CD4-positive, alpha-beta memory T cell (primary cell): Measurements from ENCODE around the gene MAPK9. TPM values are rescaled to one million over a fixed set of nuclear protein-coding genes. Genes with fewer than 3 reads are reported as not detected.
"Not testable (repeated sequence)": the region's sequence is repeated elsewhere in the genome, so short reads cannot be mapped to it uniquely, and the experiment has no call there.

Experiments used
- CTCF ChIA-PET: fragments of 350-600 bp; sonication (Branson Sonifier 250); formaldehyde crosslinking; loops from one replicate; lab custom pipeline; 2021; ENCODE audit warnings: inconsistent platforms; ENCODE audit not compliant: partially characterized antibody; lab: Charles Lee
- POLR2A ChIA-PET: fragments of 350-600 bp; sonication (Branson Sonifier 250); formaldehyde crosslinking; loops from one replicate; lab custom pipeline; 2021; ENCODE audit not compliant: partially characterized antibody; lab: Charles Lee
- DNase-seq, 5 donors: peaks; one replicate each; pipeline versions ENCODE4 v3.0.0 to v3.0.0-alpha.2; 2020 to 2022; ENCODE audit warnings: mixed read lengths in 1 of 5
- H3K27ac ChIP-seq: one replicate; pipeline ENCODE4 v1.7.0; 2013; ENCODE audit warnings: low read depth, low read length
- H3K27me3 ChIP-seq: 2 replicates; pipeline ENCODE4 v1.7.0; 2013; ENCODE audit warnings: mild to moderate bottlenecking, low read length, moderate library complexity; ENCODE audit not compliant: insufficient read depth
- H3K36me3 ChIP-seq: 2 replicates; pipeline ENCODE4 v1.7.0; 2013; ENCODE audit warnings: mild to moderate bottlenecking, low read length, moderate library complexity; ENCODE audit not compliant: insufficient read depth
- H3K4me1 ChIP-seq: 2 replicates; pipeline ENCODE4 v1.7.0; 2013; ENCODE audit warnings: mild to moderate bottlenecking, low read length, moderate library complexity; ENCODE audit not compliant: insufficient read depth
- H3K4me3 ChIP-seq, 2 donors: one replicate each; pipeline ENCODE4 v1.7.0; 2013; ENCODE audit warnings: low read length in 2 of 2, mild to moderate bottlenecking in 1 of 2
- H3K9me3 ChIP-seq, 2 donors: one replicate each; pipeline ENCODE4 v1.7.0; 2013; ENCODE audit warnings: low read length in 2 of 2, control low read depth in 1 of 2; ENCODE audit not compliant: control insufficient read depth in 1 of 2
- H3K27ac Mint-ChIP-seq, 7 donors: one replicate each; pipeline ENCODE4 v1.8.0; 2020 to 2021; ENCODE audit warnings: mixed read lengths in 7 of 7, mild to moderate bottlenecking in 6 of 7, inconsistent platforms in 3 of 7, moderate library complexity in 3 of 7
- H3K27me3 Mint-ChIP-seq, 2 donors: one replicate each; pipeline ENCODE4 v1.8.0; 2020 to 2021; ENCODE audit warnings: mixed read lengths in 2 of 2
- H3K36me3 Mint-ChIP-seq, 2 donors: one replicate each; pipeline ENCODE4 v1.8.0; 2020 to 2021; ENCODE audit warnings: mixed read lengths in 2 of 2, inconsistent platforms in 1 of 2, mild to moderate bottlenecking in 1 of 2
- H3K4me1 Mint-ChIP-seq, 4 donors: one replicate each; pipeline ENCODE4 v1.8.0; 2020 to 2021; ENCODE audit warnings: mixed read lengths in 4 of 4, mild to moderate bottlenecking in 1 of 4
- H3K4me3 Mint-ChIP-seq, 8 donors: one replicate each; pipeline ENCODE4 v1.8.0; 2020 to 2021; ENCODE audit warnings: mixed read lengths in 8 of 8, mild to moderate bottlenecking in 7 of 8, moderate library complexity in 6 of 8, inconsistent platforms in 3 of 8
- H3K9me3 Mint-ChIP-seq, 8 donors: one replicate each; pipeline ENCODE4 v1.8.0; 2020 to 2021; ENCODE audit warnings: mixed read lengths in 8 of 8, mild to moderate bottlenecking in 5 of 8, inconsistent platforms in 3 of 8, moderate library complexity in 1 of 8
- intact Hi-C: fragments of 100-400 bp; cut with micrococcal nuclease; formaldehyde crosslinking; loops from one replicate; pipeline ENCODE4 v1.15.1; 2023
- polyA plus RNA-seq, 2 donors: library from polyadenylated mRNA; unstranded; fragments of 300-500 nt; fragmentation: Illumina TruSeq; gene quantifications; one replicate each; pipeline ENCODE4 v1.2.3, GENCODE V29; 2021
- total RNA-seq, 2 experiments: library from RNA; stranded (reverse); gene quantifications; one replicate each; pipeline ENCODE4 v1.2.3, GENCODE V29; 2021

The MAPK9 gene
- total and polyA plus RNA-seq, 4 experiments from 2014 or later = 21.8 to 39.1 (median 35.1) TPM

GRCh38 chr5:180303226-180304015, 11.5 kb upstream of the MAPK9 start:
- H3K4me1 ChIP-seq = no peaks in the 10 kb centered on the region
- intact Hi-C loops = no loop called here
- CTCF ChIA-PET = interaction anchor here (1.4 to 6.3 kb wide), 5 partner anchors 10 to 25 kb away, joined by 4 to 26 read pairs (median 10); no protein-coding TSS in a partner anchor
- H3K4me3 ChIP-seq = no peak overlapping the region
- Mint-ChIP-seq H3K4me1 (no peaks in the 10 kb centered on the region), H3K9me3 (no peaks in the 10 kb centered on the region), H3K4me3 (no peak overlapping the region), H3K27ac (no peak overlapping the region), H3K27me3 (peaks cover 0 to 6% of the 10 kb centered on the region in 2 donors), H3K36me3 (no peaks in the 10 kb centered on the region)
- no peaks in the 10 kb centered on the region for H3K9me3 ChIP-seq
- POLR2A ChIA-PET = interaction anchor here (0.8 kb wide), 1 partner anchor 10 kb away, joined by 4 read pairs; no protein-coding TSS in a partner anchor
- DNase-seq = no peak
- no peaks in the 10 kb centered on the region for H3K36me3 ChIP-seq
- H3K27ac ChIP-seq = no peak overlapping the region
- no peaks in the 10 kb centered on the region for H3K27me3 ChIP-seq

GRCh38 chr5:180302256-180302655, 10.4 kb upstream of the MAPK9 start:
- POLR2A ChIA-PET = interaction anchor here (0.7 to 1.9 kb wide), 2 partner anchors 9 to 63 kb away, joined by 3 to 4 read pairs; no protein-coding TSS in a partner anchor
- CTCF ChIA-PET = interaction anchor here (1.1 to 6.3 kb wide), 4 partner anchors 9 to 26 kb away, joined by 4 to 25 read pairs (median 7); no protein-coding TSS in a partner anchor
- no peaks in the 10 kb centered on the region for H3K9me3 Mint-ChIP-seq
- H3K4me1 Mint-ChIP-seq = no peaks in the 10 kb centered on the region
- no peak overlapping the region for H3K4me3 Mint-ChIP-seq
- H3K27me3 ChIP-seq = no peaks in the 10 kb centered on the region
- no peaks in the 10 kb centered on the region for H3K36me3 ChIP-seq
- H3K4me3 ChIP-seq = no peak overlapping the region
- DNase-seq = no peak
- H3K4me1 ChIP-seq = no peaks in the 10 kb centered on the region
- no peaks in the 10 kb centered on the region for H3K36me3 Mint-ChIP-seq
- no peak overlapping the region for H3K27ac ChIP-seq
- H3K27ac Mint-ChIP-seq = no peak overlapping the region
- H3K27me3 Mint-ChIP-seq = peaks cover 0 to 6% of the 10 kb centered on the region in 2 donors
- intact Hi-C loops = no loop called here
- no peaks in the 10 kb centered on the region for H3K9me3 ChIP-seq

- Histone ChIP-seq H3K36me3 (no peaks in the 10 kb centered on the region), H3K4me3 (no peak overlapping the region), H3K9me3 (no peaks in the 10 kb centered on the region), H3K27ac (no peak overlapping the region), H3K4me1 (no peaks in the 10 kb centered on the region), H3K27me3 (no peaks in the 10 kb centered on the region)
- H3K36me3 Mint-ChIP-seq = no peaks in the 10 kb centered on the region
- no peaks in the 10 kb centered on the region for H3K9me3 Mint-ChIP-seq
- no peak overlapping the region for H3K27ac Mint-ChIP-seq
- DNase-seq = no peak
- CTCF ChIA-PET = interaction anchor here (1.1 to 6.3 kb wide), 3 partner anchors 8 to 28 kb away, joined by 3 to 25 read pairs (median 4); no protein-coding TSS in a partner anchor
- H3K4me1 Mint-ChIP-seq = peaks cover 0 to 3% (median under 1%) of the 10 kb centered on the region in 4 donors
- H3K4me3 Mint-ChIP-seq = no peak overlapping the region
- H3K27me3 Mint-ChIP-seq = peaks cover 0 to 6% of the 10 kb centered on the region in 2 donors
- intact Hi-C loops = no loop called here
- POLR2A ChIA-PET = interaction anchor here (1.9 kb wide), 1 partner anchor 8 kb away, joined by 4 read pairs; no protein-coding TSS in a partner anchor
Measured at GRCh38 chr5:180301253-180301652, 9.4 kb upstream of the MAPK9 start.

- POLR2A ChIA-PET = no interaction called here
- CTCF ChIA-PET = interaction anchor here (0.8 to 2.1 kb wide), 2 partner anchors 16 to 29 kb away, joined by 4 to 7 read pairs; no protein-coding TSS in a partner anchor
Measured at GRCh38 chr5:180299526-180299925, 7.6 kb upstream of the MAPK9 start.

GRCh38 chr5:180299014-180299413, 7.1 kb upstream of the MAPK9 start:
- H3K4me1 ChIP-seq, H3K27ac ChIP-seq, H3K36me3 Mint-ChIP-seq, H3K27ac Mint-ChIP-seq, POLR2A ChIA-PET, H3K9me3 ChIP-seq, H3K9me3 Mint-ChIP-seq, H3K4me3 ChIP-seq, H3K4me3 Mint-ChIP-seq, H3K27me3 ChIP-seq, H3K27me3 Mint-ChIP-seq, intact Hi-C loops, H3K36me3 ChIP-seq, DNase-seq: not testable (repeated sequence)
- CTCF ChIA-PET = interaction anchor here (7.3 kb wide), 1 partner anchor 16 kb away, joined by 130 read pairs; no protein-coding TSS in a partner anchor
- H3K4me1 Mint-ChIP-seq = peaks cover 0 to 11% (median 7%) of the 10 kb centered on the region in 4 donors

More at GRCh38 chr5:180299526-180299925, 7.6 kb upstream of the MAPK9 start:
- Mint-ChIP-seq H3K27ac (no peak overlapping the region), H3K9me3 (no peaks in the 10 kb centered on the region), H3K4me1 (peaks cover 0 to 9% (median 3%) of the 10 kb centered on the region in 4 donors), H3K27me3 (peaks cover 0 to 6% of the 10 kb centered on the region in 2 donors), H3K36me3 (no peaks in the 10 kb centered on the region), H3K4me3 (no peak overlapping the region)
- no peaks in the 10 kb centered on the region for H3K36me3 ChIP-seq
- no peak overlapping the region for H3K4me3 ChIP-seq
- no peaks in the 10 kb centered on the region for H3K9me3 ChIP-seq
- no peak for DNase-seq
- intact Hi-C loops = no loop called here
- H3K27ac ChIP-seq = no peak overlapping the region
- H3K4me1 ChIP-seq = no peaks in the 10 kb centered on the region
- H3K27me3 ChIP-seq = no peaks in the 10 kb centered on the region

- ChIA-PET CTCF (interaction anchor here (0.9 to 7.3 kb wide), 2 partner anchors 18 to 173 kb away, joined by 3 to 130 read pairs; no protein-coding TSS in a partner anchor), POLR2A (no interaction called here)
- no peak for DNase-seq
- intact Hi-C loops = no loop called here
- Histone ChIP-seq H3K4me3 (no peak overlapping the region), H3K27me3 (no peaks in the 10 kb centered on the region), H3K27ac (no peak overlapping the region), H3K9me3 (no peaks in the 10 kb centered on the region), H3K36me3 (no peaks in the 10 kb centered on the region), H3K4me1 (peaks cover 13% of the 10 kb centered on the region)
- H3K27me3 Mint-ChIP-seq = peaks cover 0 to 6% of the 10 kb centered on the region in 2 donors
- H3K9me3 Mint-ChIP-seq = no peaks in the 10 kb centered on the region
- no peak overlapping the region for H3K4me3 Mint-ChIP-seq
- H3K4me1 Mint-ChIP-seq = peaks cover 10 to 24% (median 18%) of the 10 kb centered on the region in 4 donors
- H3K27ac Mint-ChIP-seq = peak overlapping the region in 1 of 7 donors; percentile 64
- H3K36me3 Mint-ChIP-seq = peaks cover 3 to 7% of the 10 kb centered on the region in 2 donors
Measured at GRCh38 chr5:180297587-180298282, 5.9 kb upstream of the MAPK9 start.
